ENCODE measurements around the gene OAS1.

DNA sequence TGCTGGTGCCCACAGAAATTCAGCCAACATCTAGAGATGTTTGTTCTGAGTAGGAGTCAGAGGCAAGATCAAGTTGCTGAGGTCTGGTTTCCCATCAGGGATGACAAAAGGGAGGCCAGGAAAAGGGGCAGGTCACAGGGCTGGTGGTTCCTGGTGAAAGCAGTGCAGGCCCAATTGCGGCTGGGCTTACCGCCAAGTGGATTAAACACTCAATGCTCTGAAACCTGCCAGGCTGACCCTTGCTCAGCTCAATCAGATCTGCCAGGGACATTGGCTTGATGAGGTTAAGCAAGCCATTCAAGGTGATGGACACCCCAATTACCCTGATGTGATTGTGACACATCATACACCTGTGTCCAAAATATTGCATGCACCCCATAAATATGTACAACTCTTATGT lies 5.5 kb upstream of the OAS1 start:
- no peak for TF ChIP-seq CEBPB (IDR thresholded peaks at IDR 0.05)
- TF ChIP-seq RAD21 (IDR thresholded peaks at IDR 0.05; ENCODE audit: low read depth): no peak
- TF ChIP-seq EP300 (IDR thresholded peaks at IDR 0.05; ENCODE audit: borderline replicate concordance): no peak
- no peak for TF ChIP-seq TEAD4 (IDR thresholded peaks at IDR 0.05)
- TF ChIP-seq, protein P1, sequence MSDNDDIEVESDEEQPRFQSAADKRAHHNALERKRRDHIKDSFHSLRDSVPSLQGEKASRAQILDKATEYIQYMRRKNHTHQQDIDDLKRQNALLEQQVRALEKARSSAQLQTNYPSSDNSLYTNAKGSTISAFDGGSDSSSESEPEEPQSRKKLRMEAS (IDR thresholded peaks at IDR 0.05): no peak
- no peak for TF ChIP-seq TCF12 (IDR thresholded peaks at IDR 0.05; ENCODE audit: low read depth)
- TF ChIP-seq, protein P2, sequence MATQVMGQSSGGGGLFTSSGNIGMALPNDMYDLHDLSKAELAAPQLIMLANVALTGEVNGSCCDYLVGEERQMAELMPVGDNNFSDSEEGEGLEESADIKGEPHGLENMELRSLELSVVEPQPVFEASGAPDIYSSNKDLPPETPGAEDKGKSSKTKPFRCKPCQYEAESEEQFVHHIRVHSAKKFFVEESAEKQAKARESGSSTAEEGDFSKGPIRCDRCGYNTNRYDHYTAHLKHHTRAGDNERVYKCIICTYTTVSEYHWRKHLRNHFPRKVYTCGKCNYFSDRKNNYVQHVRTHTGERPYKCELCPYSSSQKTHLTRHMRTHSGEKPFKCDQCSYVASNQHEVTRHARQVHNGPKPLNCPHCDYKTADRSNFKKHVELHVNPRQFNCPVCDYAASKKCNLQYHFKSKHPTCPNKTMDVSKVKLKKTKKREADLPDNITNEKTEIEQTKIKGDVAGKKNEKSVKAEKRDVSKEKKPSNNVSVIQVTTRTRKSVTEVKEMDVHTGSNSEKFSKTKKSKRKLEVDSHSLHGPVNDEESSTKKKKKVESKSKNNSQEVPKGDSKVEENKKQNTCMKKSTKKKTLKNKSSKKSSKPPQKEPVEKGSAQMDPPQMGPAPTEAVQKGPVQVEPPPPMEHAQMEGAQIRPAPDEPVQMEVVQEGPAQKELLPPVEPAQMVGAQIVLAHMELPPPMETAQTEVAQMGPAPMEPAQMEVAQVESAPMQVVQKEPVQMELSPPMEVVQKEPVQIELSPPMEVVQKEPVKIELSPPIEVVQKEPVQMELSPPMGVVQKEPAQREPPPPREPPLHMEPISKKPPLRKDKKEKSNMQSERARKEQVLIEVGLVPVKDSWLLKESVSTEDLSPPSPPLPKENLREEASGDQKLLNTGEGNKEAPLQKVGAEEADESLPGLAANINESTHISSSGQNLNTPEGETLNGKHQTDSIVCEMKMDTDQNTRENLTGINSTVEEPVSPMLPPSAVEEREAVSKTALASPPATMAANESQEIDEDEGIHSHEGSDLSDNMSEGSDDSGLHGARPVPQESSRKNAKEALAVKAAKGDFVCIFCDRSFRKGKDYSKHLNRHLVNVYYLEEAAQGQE (IDR thresholded peaks at IDR 0.05; ENCODE audit: low read depth): no peak
- no peak for TF ChIP-seq YY1 (IDR thresholded peaks at IDR 0.05; ENCODE audit: low read depth)
- TF ChIP-seq ZBTB7A (IDR thresholded peaks at IDR 0.05; ENCODE audit: low read depth): no peak
- TF ChIP-seq, protein P3, sequence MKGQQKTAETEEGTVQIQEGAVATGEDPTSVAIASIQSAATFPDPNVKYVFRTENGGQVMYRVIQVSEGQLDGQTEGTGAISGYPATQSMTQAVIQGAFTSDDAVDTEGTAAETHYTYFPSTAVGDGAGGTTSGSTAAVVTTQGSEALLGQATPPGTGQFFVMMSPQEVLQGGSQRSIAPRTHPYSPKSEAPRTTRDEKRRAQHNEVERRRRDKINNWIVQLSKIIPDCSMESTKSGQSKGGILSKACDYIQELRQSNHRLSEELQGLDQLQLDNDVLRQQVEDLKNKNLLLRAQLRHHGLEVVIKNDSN (IDR thresholded peaks at IDR 0.05): no peak

All from Ishikawa (cell line).